A549 (cell line): Measurements from ENCODE around the gene TMEM272.

ENCODE experiments used
- CEBPB ChIP-seq, 2 experiments: fragments of >200 bp in 1 of 2; sonication (Bioruptor Twin) in 1 of 2; formaldehyde crosslinking in 1 of 2; IDR thresholded peaks; 2 replicates each; pipeline ENCODE4 v1.6.1; 2012 to 2016
- EP300 ChIP-seq, 2 experiments: fragments of >200 bp; sonication (Bioruptor Twin); formaldehyde crosslinking; IDR thresholded peaks; 2 replicates in 1 of 2; 3 replicates in 1 of 2; pipeline ENCODE4 v1.6.1; 2016 to 2017
- POLR2A ChIP-seq: IDR thresholded peaks from 2 replicates; pipeline ENCODE4 v1.6.1; 2012; ENCODE audit warnings: mild to moderate bottlenecking, low read length
- TF ChIP-seq, protein P1 (sequence below): fragments of >200 bp; sonication (Bioruptor Twin); formaldehyde crosslinking; IDR thresholded peaks from 3 replicates; pipeline ENCODE4 v1.5.1; 2016

DNA sequence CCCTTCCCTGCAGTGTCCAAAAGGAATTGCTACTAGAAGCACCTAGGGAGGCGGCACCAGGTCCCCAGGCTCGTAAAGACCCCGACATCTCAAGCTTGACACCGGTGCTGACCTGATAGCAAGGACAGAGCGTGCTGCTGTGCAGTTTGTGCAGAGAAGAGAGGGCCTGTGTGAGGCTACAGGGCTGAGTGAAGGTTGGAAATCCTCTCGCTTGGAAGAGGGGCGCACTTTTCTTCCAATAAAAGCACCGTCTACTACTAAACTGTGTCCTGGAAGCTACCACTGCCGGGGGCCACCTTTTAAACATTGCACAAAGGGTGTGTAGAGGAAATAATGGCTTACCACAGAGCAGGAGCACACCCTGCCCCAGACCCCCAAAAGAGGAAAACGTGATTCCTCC is 11.0 kb downstream of the TMEM272 start:
- TF ChIP-seq, protein P1, sequence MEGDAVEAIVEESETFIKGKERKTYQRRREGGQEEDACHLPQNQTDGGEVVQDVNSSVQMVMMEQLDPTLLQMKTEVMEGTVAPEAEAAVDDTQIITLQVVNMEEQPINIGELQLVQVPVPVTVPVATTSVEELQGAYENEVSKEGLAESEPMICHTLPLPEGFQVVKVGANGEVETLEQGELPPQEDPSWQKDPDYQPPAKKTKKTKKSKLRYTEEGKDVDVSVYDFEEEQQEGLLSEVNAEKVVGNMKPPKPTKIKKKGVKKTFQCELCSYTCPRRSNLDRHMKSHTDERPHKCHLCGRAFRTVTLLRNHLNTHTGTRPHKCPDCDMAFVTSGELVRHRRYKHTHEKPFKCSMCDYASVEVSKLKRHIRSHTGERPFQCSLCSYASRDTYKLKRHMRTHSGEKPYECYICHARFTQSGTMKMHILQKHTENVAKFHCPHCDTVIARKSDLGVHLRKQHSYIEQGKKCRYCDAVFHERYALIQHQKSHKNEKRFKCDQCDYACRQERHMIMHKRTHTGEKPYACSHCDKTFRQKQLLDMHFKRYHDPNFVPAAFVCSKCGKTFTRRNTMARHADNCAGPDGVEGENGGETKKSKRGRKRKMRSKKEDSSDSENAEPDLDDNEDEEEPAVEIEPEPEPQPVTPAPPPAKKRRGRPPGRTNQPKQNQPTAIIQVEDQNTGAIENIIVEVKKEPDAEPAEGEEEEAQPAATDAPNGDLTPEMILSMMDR: no peak
- TF ChIP-seq CEBPB (IDR thresholded peaks at IDR 0.05) (no peak), POLR2A (no peak), EP300 (IDR thresholded peaks at IDR 0.05) (no peak)
